ENCODE measurements around the gene CCDC178.

- TF ChIP-seq, protein P1, sequence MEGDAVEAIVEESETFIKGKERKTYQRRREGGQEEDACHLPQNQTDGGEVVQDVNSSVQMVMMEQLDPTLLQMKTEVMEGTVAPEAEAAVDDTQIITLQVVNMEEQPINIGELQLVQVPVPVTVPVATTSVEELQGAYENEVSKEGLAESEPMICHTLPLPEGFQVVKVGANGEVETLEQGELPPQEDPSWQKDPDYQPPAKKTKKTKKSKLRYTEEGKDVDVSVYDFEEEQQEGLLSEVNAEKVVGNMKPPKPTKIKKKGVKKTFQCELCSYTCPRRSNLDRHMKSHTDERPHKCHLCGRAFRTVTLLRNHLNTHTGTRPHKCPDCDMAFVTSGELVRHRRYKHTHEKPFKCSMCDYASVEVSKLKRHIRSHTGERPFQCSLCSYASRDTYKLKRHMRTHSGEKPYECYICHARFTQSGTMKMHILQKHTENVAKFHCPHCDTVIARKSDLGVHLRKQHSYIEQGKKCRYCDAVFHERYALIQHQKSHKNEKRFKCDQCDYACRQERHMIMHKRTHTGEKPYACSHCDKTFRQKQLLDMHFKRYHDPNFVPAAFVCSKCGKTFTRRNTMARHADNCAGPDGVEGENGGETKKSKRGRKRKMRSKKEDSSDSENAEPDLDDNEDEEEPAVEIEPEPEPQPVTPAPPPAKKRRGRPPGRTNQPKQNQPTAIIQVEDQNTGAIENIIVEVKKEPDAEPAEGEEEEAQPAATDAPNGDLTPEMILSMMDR (IDR thresholded peaks at IDR 0.05) = no peak
- no peak for TF ChIP-seq EP300 (IDR thresholded peaks at IDR 0.05)
Observed at GRCh38 chr18:33444709-33445108, 4.2 kb upstream of the CCDC178 start.
